ENCODE results near the gene SLC35A3. TPM values are rescaled to one million over a fixed set of nuclear protein-coding genes. Genes with fewer than 3 reads are reported as not detected.

The SLC35A3 gene
- total and polyA plus RNA-seq, 2 donors (not counting 1 experiment from before 2014, with no cell fraction given), result 13.2 to 20.8 TPM

- Histone ChIP-seq H3K9ac (ENCODE audit: insufficient read depth, low read length) (no peak overlapping the region), H3K27me3 (ENCODE audit: control insufficient read depth, insufficient read depth, low read length) (no peaks in the 10 kb centered on the region), H3K4me3 (replicated peaks in 1 of 4; ENCODE audit: control extremely low read depth in 1 of 4, insufficient read depth in 1 of 4, low read depth in 3 of 4, low read length in 4 of 4) (no peak overlapping the region), H4K20me1 (ENCODE audit: control insufficient read depth, extremely low read depth, insufficient read depth, low read length) (no peaks in the 10 kb centered on the region), H3K27ac (ENCODE audit: insufficient read depth, low read length) (no peak overlapping the region), H3K79me2 (ENCODE audit: control insufficient read depth, insufficient read depth, low read length) (peaks cover 5% of the 10 kb centered on the region), H3K9me3 (ENCODE audit: control insufficient read depth, insufficient read depth, low read depth, low read length) (no peaks in the 10 kb centered on the region), H2AFZ (ENCODE audit: low read length) (no peak overlapping the region), H3K4me1 (ENCODE audit: control insufficient read depth, extremely low read depth, insufficient read depth, low read length) (no peaks in the 10 kb centered on the region), H3K36me3 (ENCODE audit: control insufficient read depth, insufficient read depth, low read length) (no peaks in the 10 kb centered on the region), H3K4me2 (ENCODE audit: extremely low read depth, insufficient read depth, low read length) (no peak overlapping the region)
- no peak for TF ChIP-seq EZH2 (IDR thresholded peaks at IDR 0.05; ENCODE audit: low read length, missing control alignments)
- TF ChIP-seq, protein P1, sequence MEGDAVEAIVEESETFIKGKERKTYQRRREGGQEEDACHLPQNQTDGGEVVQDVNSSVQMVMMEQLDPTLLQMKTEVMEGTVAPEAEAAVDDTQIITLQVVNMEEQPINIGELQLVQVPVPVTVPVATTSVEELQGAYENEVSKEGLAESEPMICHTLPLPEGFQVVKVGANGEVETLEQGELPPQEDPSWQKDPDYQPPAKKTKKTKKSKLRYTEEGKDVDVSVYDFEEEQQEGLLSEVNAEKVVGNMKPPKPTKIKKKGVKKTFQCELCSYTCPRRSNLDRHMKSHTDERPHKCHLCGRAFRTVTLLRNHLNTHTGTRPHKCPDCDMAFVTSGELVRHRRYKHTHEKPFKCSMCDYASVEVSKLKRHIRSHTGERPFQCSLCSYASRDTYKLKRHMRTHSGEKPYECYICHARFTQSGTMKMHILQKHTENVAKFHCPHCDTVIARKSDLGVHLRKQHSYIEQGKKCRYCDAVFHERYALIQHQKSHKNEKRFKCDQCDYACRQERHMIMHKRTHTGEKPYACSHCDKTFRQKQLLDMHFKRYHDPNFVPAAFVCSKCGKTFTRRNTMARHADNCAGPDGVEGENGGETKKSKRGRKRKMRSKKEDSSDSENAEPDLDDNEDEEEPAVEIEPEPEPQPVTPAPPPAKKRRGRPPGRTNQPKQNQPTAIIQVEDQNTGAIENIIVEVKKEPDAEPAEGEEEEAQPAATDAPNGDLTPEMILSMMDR (conservative IDR thresholded peaks at IDR 0.05 in 1 of 2, IDR thresholded peaks at IDR 0.05 in 1 of 2; ENCODE audit: low read depth in 1 of 2, low read length in 2 of 2), result no peak
- no peak for DNase-seq (ENCODE audit: low read depth in 2 of 2)
Measured at GRCh38 chr1:99993468-99993845, 23.7 kb downstream of the SLC35A3 start.

DNA sequence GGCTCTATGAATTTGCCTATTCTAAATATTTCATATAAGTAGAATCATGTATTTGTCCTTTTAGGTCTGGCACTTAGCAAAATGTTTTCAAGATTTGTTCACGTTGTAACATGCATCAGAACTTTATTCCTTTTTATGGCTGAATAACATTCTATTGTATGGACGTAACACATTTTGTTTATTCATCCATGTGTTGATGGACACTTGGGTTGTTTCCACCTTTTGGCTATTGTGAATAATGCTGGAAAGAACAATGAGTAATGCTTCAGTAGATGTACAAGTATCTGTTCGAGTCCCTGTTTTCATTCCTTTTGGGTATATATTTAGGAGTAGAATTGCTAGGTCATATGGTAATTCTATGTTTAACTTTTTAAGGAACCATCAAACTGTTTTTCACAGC, 24.7 kb downstream of the SLC35A3 start:
- no peak overlapping the region for H3K4me3 ChIP-seq (replicated peaks in 1 of 4; ENCODE audit: control extremely low read depth in 1 of 4, insufficient read depth in 1 of 4, low read depth in 3 of 4, low read length in 4 of 4)
- no peaks in the 10 kb centered on the region for H3K36me3 ChIP-seq (ENCODE audit: control insufficient read depth, insufficient read depth, low read length)
- TF ChIP-seq, protein P1 (conservative IDR thresholded peaks at IDR 0.05 in 1 of 2, IDR thresholded peaks at IDR 0.05 in 1 of 2; ENCODE audit: low read depth in 1 of 2, low read length in 2 of 2), result no peak
- TF ChIP-seq EZH2 (IDR thresholded peaks at IDR 0.05; ENCODE audit: low read length, missing control alignments), result no peak
- H3K9me3 ChIP-seq (ENCODE audit: control insufficient read depth, insufficient read depth, low read depth, low read length), result no peaks in the 10 kb centered on the region
- H3K79me2 ChIP-seq (ENCODE audit: control insufficient read depth, insufficient read depth, low read length), result peaks cover 2% of the 10 kb centered on the region
- H4K20me1 ChIP-seq (ENCODE audit: control insufficient read depth, extremely low read depth, insufficient read depth, low read length), result no peaks in the 10 kb centered on the region
- no peak overlapping the region for H2AFZ ChIP-seq (ENCODE audit: low read length)
- no peak overlapping the region for H3K9ac ChIP-seq (ENCODE audit: insufficient read depth, low read length)
- H3K4me1 ChIP-seq (ENCODE audit: control insufficient read depth, extremely low read depth, insufficient read depth, low read length), result no peaks in the 10 kb centered on the region
- DNase-seq (ENCODE audit: low read depth in 2 of 2), result no peak
- H3K27ac ChIP-seq (ENCODE audit: insufficient read depth, low read length), result no peak overlapping the region
- no peak overlapping the region for H3K4me2 ChIP-seq (ENCODE audit: extremely low read depth, insufficient read depth, low read length)
- no peaks in the 10 kb centered on the region for H3K27me3 ChIP-seq (ENCODE audit: control insufficient read depth, insufficient read depth, low read length)

GRCh38 chr1:99996951-99997350, 27.2 kb downstream of the SLC35A3 start:
- no peaks in the 10 kb centered on the region for H3K9me3 ChIP-seq (ENCODE audit: control insufficient read depth, insufficient read depth, low read depth, low read length)
- no peaks in the 10 kb centered on the region for H3K79me2 ChIP-seq (ENCODE audit: control insufficient read depth, insufficient read depth, low read length)
- H3K4me1 ChIP-seq (ENCODE audit: control insufficient read depth, extremely low read depth, insufficient read depth, low read length), result no peaks in the 10 kb centered on the region
- no peak overlapping the region for H3K4me3 ChIP-seq (replicated peaks in 1 of 4; ENCODE audit: control extremely low read depth in 1 of 4, insufficient read depth in 1 of 4, low read depth in 3 of 4, low read length in 4 of 4)
- no peak for TF ChIP-seq EZH2 (IDR thresholded peaks at IDR 0.05; ENCODE audit: low read length, missing control alignments)
- TF ChIP-seq, protein P1 (conservative IDR thresholded peaks at IDR 0.05 in 1 of 2, IDR thresholded peaks at IDR 0.05 in 1 of 2; ENCODE audit: low read depth in 1 of 2, low read length in 2 of 2), result no peak
- H3K9ac ChIP-seq (ENCODE audit: insufficient read depth, low read length), result no peak overlapping the region
- no peak overlapping the region for H3K4me2 ChIP-seq (ENCODE audit: extremely low read depth, insufficient read depth, low read length)
- H3K36me3 ChIP-seq (ENCODE audit: control insufficient read depth, insufficient read depth, low read length), result no peaks in the 10 kb centered on the region
- no peak overlapping the region for H2AFZ ChIP-seq (ENCODE audit: low read length)
- DNase-seq (ENCODE audit: low read depth in 2 of 2), result no peak
- no peaks in the 10 kb centered on the region for H4K20me1 ChIP-seq (ENCODE audit: control insufficient read depth, extremely low read depth, insufficient read depth, low read length)
- no peaks in the 10 kb centered on the region for H3K27me3 ChIP-seq (ENCODE audit: control insufficient read depth, insufficient read depth, low read length)
- H3K27ac ChIP-seq (ENCODE audit: insufficient read depth, low read length), result no peak overlapping the region
